Nephron (organoid): ENCODE data around the gene NT5DC1.

ENCODE experiments used
- H3K27ac Mint-ChIP-seq, 3 experiments: 2 replicates each; pipeline ENCODE4 v1.8.0; 2020; ENCODE audit warnings: mixed read lengths in 3 of 3, mild to moderate bottlenecking in 2 of 3, moderate library complexity in 1 of 3
- H3K27me3 Mint-ChIP-seq: 2 replicates; pipeline ENCODE4 v1.8.0; 2021; ENCODE audit warnings: low read depth, mild to moderate bottlenecking, moderate library complexity, mixed read lengths
- H3K36me3 Mint-ChIP-seq: 2 replicates; pipeline ENCODE4 v1.8.0; 2020; ENCODE audit warnings: low read depth, mixed read lengths
- H3K4me1 Mint-ChIP-seq: 2 replicates; pipeline ENCODE4 v1.8.0; 2020; ENCODE audit warnings: mixed read lengths
- H3K4me3 Mint-ChIP-seq, 3 experiments: 2 replicates each; pipeline ENCODE4 v1.8.0; 2020; ENCODE audit warnings: mild to moderate bottlenecking in 3 of 3, mixed read lengths in 3 of 3, moderate library complexity in 2 of 3
- H3K9me3 Mint-ChIP-seq: 2 replicates; pipeline ENCODE4 v1.8.0; 2020; ENCODE audit warnings: mixed read lengths
- CTCF ChIP-seq, 3 experiments: fragments of 200-600 bp; sonication (generic); IDR thresholded peaks; one replicate each; pipeline ENCODE4 v1.5.0; 2021; ENCODE audit warnings: antibody characterized with exemption in 3 of 3; ENCODE audit not compliant: unreplicated experiment in 3 of 3

The NT5DC1 gene

GRCh38 chr6:116070616-116071389 lies 29.9 kb upstream of the NT5DC1 start:
- H3K27me3 Mint-ChIP-seq: no peaks in the 10 kb centered on the region
- peak overlapping the region in 1 of 3 experiments; percentile 17 for H3K27ac Mint-ChIP-seq
- no peaks in the 10 kb centered on the region for H3K4me1 Mint-ChIP-seq
- no peaks in the 10 kb centered on the region for H3K36me3 Mint-ChIP-seq
- no peak overlapping the region for H3K4me3 Mint-ChIP-seq
- no peaks in the 10 kb centered on the region for H3K9me3 Mint-ChIP-seq
- no peak for TF ChIP-seq CTCF (IDR thresholded peaks at IDR 0.05; ENCODE audit: unreplicated experiment in 3 of 3)

- TF ChIP-seq CTCF (IDR thresholded peaks at IDR 0.05; ENCODE audit: unreplicated experiment in 3 of 3): no peak
- Mint-ChIP-seq H3K4me1 (no peaks in the 10 kb centered on the region), H3K9me3 (no peaks in the 10 kb centered on the region), H3K27me3 (no peaks in the 10 kb centered on the region), H3K4me3 (no peak overlapping the region), H3K36me3 (no peaks in the 10 kb centered on the region), H3K27ac (no peak overlapping the region)
These were observed 28.3 kb upstream of the NT5DC1 start for GRCh38 chr6:116072368-116072767.

- no peak overlapping the region for H3K4me3 Mint-ChIP-seq
- TF ChIP-seq CTCF (IDR thresholded peaks at IDR 0.05; ENCODE audit: unreplicated experiment in 3 of 3): no peak
- H3K27ac Mint-ChIP-seq: no peak overlapping the region
- H3K36me3 Mint-ChIP-seq: no peaks in the 10 kb centered on the region
- H3K4me1 Mint-ChIP-seq: no peaks in the 10 kb centered on the region
- no peaks in the 10 kb centered on the region for H3K9me3 Mint-ChIP-seq
- no peaks in the 10 kb centered on the region for H3K27me3 Mint-ChIP-seq
These were observed 26.8 kb upstream of the NT5DC1 start for GRCh38 chr6:116073765-116074440.

DNA sequence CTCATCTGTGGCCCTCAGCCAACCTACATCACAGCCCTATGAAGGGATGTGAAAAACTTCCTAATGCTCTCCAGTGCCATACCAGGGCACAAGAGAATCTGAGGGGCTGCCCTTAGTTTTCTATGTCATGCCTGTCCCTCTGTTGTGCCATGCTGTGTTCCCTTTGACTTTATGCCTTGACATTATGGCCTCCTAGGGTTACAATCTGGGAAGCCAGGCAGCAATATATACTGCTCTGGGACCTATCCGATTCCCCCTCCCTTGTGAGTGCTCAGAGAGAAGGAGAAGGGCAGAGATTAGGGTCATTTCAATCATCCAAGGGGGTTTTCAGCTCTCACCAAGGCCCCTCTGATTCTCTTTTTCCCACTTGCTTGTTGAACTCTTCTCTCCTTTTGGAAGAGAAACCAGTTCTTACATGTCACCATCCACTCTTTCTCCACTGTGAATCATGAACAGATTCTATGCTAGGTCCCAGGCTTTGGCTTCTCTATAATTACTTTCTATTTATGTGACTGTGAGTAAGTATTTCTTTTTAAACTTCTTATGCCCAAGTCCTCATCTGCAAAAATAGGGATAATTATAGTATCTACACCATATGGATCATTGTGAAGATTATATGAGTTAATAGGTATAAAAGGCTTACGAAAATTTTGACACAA lies 25.8 kb upstream of the NT5DC1 start:
- H3K36me3 Mint-ChIP-seq: no peaks in the 10 kb centered on the region
- no peak overlapping the region for H3K4me3 Mint-ChIP-seq
- H3K9me3 Mint-ChIP-seq: no peaks in the 10 kb centered on the region
- no peaks in the 10 kb centered on the region for H3K4me1 Mint-ChIP-seq
- no peak overlapping the region for H3K27ac Mint-ChIP-seq
- TF ChIP-seq CTCF (IDR thresholded peaks at IDR 0.05; ENCODE audit: unreplicated experiment in 3 of 3): no peak
- H3K27me3 Mint-ChIP-seq: no peaks in the 10 kb centered on the region

GRCh38 chr6:116078522-116078921 lies 22.1 kb upstream of the NT5DC1 start:
- Mint-ChIP-seq H3K4me3 (no peak overlapping the region), H3K36me3 (no peaks in the 10 kb centered on the region), H3K27me3 (no peaks in the 10 kb centered on the region), H3K4me1 (no peaks in the 10 kb centered on the region), H3K27ac (no peak overlapping the region), H3K9me3 (no peaks in the 10 kb centered on the region)
- TF ChIP-seq CTCF (IDR thresholded peaks at IDR 0.05; ENCODE audit: unreplicated experiment in 3 of 3): no peak
